ENCODE results near the gene CACNA1S. TPM values are rescaled to one million over a fixed set of nuclear protein-coding genes. Genes with fewer than 3 reads are reported as not detected.
A peak's percentile ranks its signal among the peaks of the same experiment; 100 is the strongest.

Gene CACNA1S
- total RNA-seq, 1 experiment from 2014 or later, result 0.02 TPM

- Mint-ChIP-seq H3K36me3 (no peaks in the 10 kb centered on the region), H3K27ac (no peak overlapping the region; the same call in 1 of the 2 replicates), H3K4me1 (peaks cover 73% of the 10 kb centered on the region), H3K4me3 (no peak overlapping the region), H3K9me3 (no peaks in the 10 kb centered on the region), H3K27me3 (ENCODE audit: low read depth) (peaks cover 7% of the 10 kb centered on the region)
- ChIA-PET CTCF (interaction anchor here (1.1 to 13.8 kb wide), 11 partner anchors 9 to 146 kb away, joined by 3 to 218 read pairs (median 5); partner anchors contain the start of gene GPR25), POLR2A (interaction anchor here (1.4 kb wide), 2 partner anchors 9 to 19 kb away, joined by 5 to 7 read pairs; no protein-coding TSS in a partner anchor)
- ATAC-seq (no peak), DNase-seq (ENCODE audit: low spot score) (no peak)
- TF ChIP-seq MAX (CRISPR knock-in tag; IDR thresholded peaks at IDR 0.05), result no peak
- no peak for TF ChIP-seq ELF4 (CRISPR knock-in tag; IDR thresholded peaks at IDR 0.05; ENCODE audit: low read depth)
- TF ChIP-seq ATF6 (CRISPR knock-in tag; IDR thresholded peaks at IDR 0.05), result no peak
- TF ChIP-seq GABPB1 (CRISPR knock-in tag; IDR thresholded peaks at IDR 0.05), result peak; percentile 98
Measured at GRCh38 chr1:201019321-201019977, 92.8 kb downstream of the CACNA1S start.

- Mint-ChIP-seq H3K36me3 (no peaks in the 10 kb centered on the region), H3K27ac (no peak overlapping the region), H3K27me3 (ENCODE audit: low read depth) (peaks cover 7% of the 10 kb centered on the region), H3K4me1 (peaks cover 67% of the 10 kb centered on the region), H3K4me3 (no peak overlapping the region), H3K9me3 (no peaks in the 10 kb centered on the region)
- ATAC-seq (no peak), DNase-seq (ENCODE audit: low spot score) (no peak)
- ChIA-PET CTCF (interaction anchor here (0.9 to 13.8 kb wide), 5 partner anchors 8 to 101 kb away, joined by 3 to 218 read pairs (median 6); partner anchors contain the start of gene KIF21B), POLR2A (no interaction called here)
- no peak for TF ChIP-seq CREB1 (CRISPR knock-in tag; IDR thresholded peaks at IDR 0.05)
- no peak for TF ChIP-seq ZNF219 (CRISPR knock-in tag; IDR thresholded peaks at IDR 0.05; ENCODE audit: borderline replicate concordance)
- TF ChIP-seq CREM (CRISPR knock-in tag; IDR thresholded peaks at IDR 0.05), result no peak
- no peak for TF ChIP-seq NFYB (CRISPR knock-in tag; conservative IDR thresholded peaks at IDR 0.05; ENCODE audit: low read depth)
- TF ChIP-seq ATF1 (CRISPR knock-in tag; IDR thresholded peaks at IDR 0.05), result no peak
- no peak for TF ChIP-seq STAT6 (CRISPR knock-in tag; conservative IDR thresholded peaks at IDR 0.05; ENCODE audit: low read depth)
- no peak for TF ChIP-seq JAZF1 (CRISPR knock-in tag; IDR thresholded peaks at IDR 0.05)
- TF ChIP-seq IRF2 (CRISPR knock-in tag; IDR thresholded peaks at IDR 0.05; ENCODE audit: borderline replicate concordance, low read depth), result no peak
- TF ChIP-seq JUN (CRISPR knock-in tag; IDR thresholded peaks at IDR 0.05), result no peak
Measured at GRCh38 chr1:201017828-201018163, 94.4 kb downstream of the CACNA1S start.

- H3K9me3 Mint-ChIP-seq, result no peaks in the 10 kb centered on the region
- ChIA-PET POLR2A (interaction anchor here (1.4 kb wide), 1 partner anchor 45 kb away, joined by 5 read pairs; no protein-coding TSS in a partner anchor), CTCF (interaction anchor here (0.9 to 13.8 kb wide), 9 partner anchors 9 to 206 kb away, joined by 3 to 218 read pairs (median 5); partner anchors contain the start of gene KIF21B)
- no peak overlapping the region for H3K4me3 Mint-ChIP-seq
- no peaks in the 10 kb centered on the region for H3K36me3 Mint-ChIP-seq
- H3K27ac Mint-ChIP-seq, result no peak overlapping the region
- H3K27me3 Mint-ChIP-seq (ENCODE audit: low read depth), result peaks cover 1% of the 10 kb centered on the region; the same call in 1 of the 2 replicates
- H3K4me1 Mint-ChIP-seq, result peaks cover 61% of the 10 kb centered on the region
- no peak for DNase-seq (ENCODE audit: low spot score)
- ATAC-seq, result no peak
- TF ChIP-seq SP1 (CRISPR knock-in tag; conservative IDR thresholded peaks at IDR 0.05) (no peak), ERG (CRISPR knock-in tag; IDR thresholded peaks at IDR 0.05) (no peak), ZBTB43 (CRISPR knock-in tag; IDR thresholded peaks at IDR 0.05) (no peak), ZNF121 (CRISPR knock-in tag; IDR thresholded peaks at IDR 0.05) (no peak), ZNF232 (CRISPR knock-in tag; IDR thresholded peaks at IDR 0.05) (no peak), ZNF263 (CRISPR knock-in tag; IDR thresholded peaks at IDR 0.05; ENCODE audit: low read depth) (no peak), ETV6 (CRISPR knock-in tag; IDR thresholded peaks at IDR 0.05) (no peak), NFATC4 (CRISPR knock-in tag; IDR thresholded peaks at IDR 0.05) (no peak), ZNF219 (CRISPR knock-in tag; IDR thresholded peaks at IDR 0.05; ENCODE audit: borderline replicate concordance) (no peak)
Measured at GRCh38 chr1:201016943-201017827, 95.0 kb downstream of the CACNA1S start.

Measured in WTC11 (cell line).